ENCODE measurements around the gene HAUS7. TPM values are rescaled to one million over a fixed set of nuclear protein-coding genes. Genes with fewer than 3 reads are reported as not detected.

Gene HAUS7
- total and polyA plus RNA-seq, 2 donors from 2014 or later = 28.1 to 47.6 TPM

- intact Hi-C loops (cut with DNase I) = no loop called here
- Histone ChIP-seq H3K27ac (ENCODE audit: low read depth in 2 of 2, low read length in 2 of 2) (no peak overlapping the region), H3K9me3 (ENCODE audit: control insufficient read depth in 2 of 3, insufficient read depth in 1 of 3, low read length in 3 of 3) (no peaks in the 10 kb centered on the region), H3K4me1 (ENCODE audit: control insufficient read depth in 2 of 3, insufficient read depth in 2 of 3, low read depth in 1 of 3, low read length in 3 of 3) (peaks cover 0 to 4% (median 0%) of the 10 kb centered on the region in 3 donors), H3K9ac (ENCODE audit: low read length in 3 of 3) (no peak overlapping the region), H3K4me3 (ENCODE audit: low read length in 3 of 3) (no peak overlapping the region), H3K27me3 (ENCODE audit: control insufficient read depth, insufficient read depth, low read length) (no peaks in the 10 kb centered on the region), H3K36me3 (ENCODE audit: control insufficient read depth in 2 of 3, insufficient read depth in 3 of 3, low read length in 3 of 3) (peaks cover 0 to 3% (median 0%) of the 10 kb centered on the region in 3 donors)
- FAIRE-seq = no peak
- no peak for DNase-seq
- TF ChIP-seq CTCF (IDR thresholded peaks at IDR 0.05; ENCODE audit: borderline replicate concordance, extremely low read depth, insufficient read depth) = no peak
Measured at GRCh38 chrX:153498453-153498852, 28.1 kb upstream of the HAUS7 start.

- Histone ChIP-seq H3K27me3 (ENCODE audit: control insufficient read depth, insufficient read depth, low read length) (no peaks in the 10 kb centered on the region), H3K9ac (ENCODE audit: low read length in 3 of 3) (no peak overlapping the region), H3K27ac (ENCODE audit: low read depth in 2 of 2, low read length in 2 of 2) (no peak overlapping the region), H3K36me3 (ENCODE audit: control insufficient read depth in 2 of 3, insufficient read depth in 3 of 3, low read length in 3 of 3) (peaks cover 0 to 3% (median 0%) of the 10 kb centered on the region in 3 donors), H3K9me3 (ENCODE audit: control insufficient read depth in 2 of 3, insufficient read depth in 1 of 3, low read length in 3 of 3) (no peaks in the 10 kb centered on the region), H3K4me3 (ENCODE audit: low read length in 3 of 3) (peak overlapping the region in 1 of 3 donors; percentile 25), H3K4me1 (ENCODE audit: control insufficient read depth in 2 of 3, insufficient read depth in 2 of 3, low read depth in 1 of 3, low read length in 3 of 3) (peaks cover 0 to 4% (median 4%) of the 10 kb centered on the region in 3 donors)
- TF ChIP-seq CTCF (IDR thresholded peaks at IDR 0.05; ENCODE audit: borderline replicate concordance, extremely low read depth, insufficient read depth) = no peak
- intact Hi-C loops (cut with DNase I) = no loop called here
- FAIRE-seq (no peak), DNase-seq (no peak)
Measured at GRCh38 chrX:153496590-153496959, 26.2 kb upstream of the HAUS7 start.

GRCh38 chrX:153495903-153496589, 25.7 kb upstream of the HAUS7 start:
- intact Hi-C loops (cut with DNase I) = no loop called here
- no peak for TF ChIP-seq CTCF (IDR thresholded peaks at IDR 0.05; ENCODE audit: borderline replicate concordance, extremely low read depth, insufficient read depth)
- FAIRE-seq (no peak), DNase-seq (no peak)
- Histone ChIP-seq H3K27ac (ENCODE audit: low read depth in 2 of 2, low read length in 2 of 2) (no peak overlapping the region), H3K27me3 (ENCODE audit: control insufficient read depth, insufficient read depth, low read length) (no peaks in the 10 kb centered on the region), H3K9me3 (ENCODE audit: control insufficient read depth in 2 of 3, insufficient read depth in 1 of 3, low read length in 3 of 3) (no peaks in the 10 kb centered on the region), H3K4me1 (ENCODE audit: control insufficient read depth in 2 of 3, insufficient read depth in 2 of 3, low read depth in 1 of 3, low read length in 3 of 3) (peaks cover 0 to 8% (median 4%) of the 10 kb centered on the region in 3 donors), H3K4me3 (ENCODE audit: low read length in 3 of 3) (peak overlapping the region in 1 of 3 donors; percentile 25), H3K9ac (ENCODE audit: low read length in 3 of 3) (no peak overlapping the region), H3K36me3 (ENCODE audit: control insufficient read depth in 2 of 3, insufficient read depth in 3 of 3, low read length in 3 of 3) (peaks cover 0 to 3% (median 0%) of the 10 kb centered on the region in 3 donors)
